Heart left ventricle (tissue), 13 donors: ENCODE data around the gene CDH13.

ENCODE experiments used
- CTCF ChIP-seq, 12 donors: fragments of 200-600 bp; sonication (generic) in 4 of 12; IDR thresholded peaks; one replicate each; pipeline versions ENCODE4 v1.5.0 to v1.8.0; 2018 to 2022; ENCODE audit warnings: antibody characterized with exemption in 12 of 12, mild to moderate bottlenecking in 5 of 12
- POLR2A ChIP-seq, 2 donors: fragments of 450-650 bp; IDR thresholded peaks; one replicate each; pipeline ENCODE4 v1.6.1; 2017; ENCODE audit warnings: antibody characterized with exemption in 2 of 2, mild to moderate bottlenecking in 2 of 2, moderate library complexity in 2 of 2
- donor health status: ischemic (EF 13 %, LVEDD 7.1; RV severe dilation, severe dysfunction).
- donor health status: DM: no; HTN: yes; CAD: no.
- donor health status: DM: no; HTN: no; CAD: no.
- donor health status: ischemic (EF 25% LVEDD 6.9; RV normal size, moderate dysfunction).
- donor health status: ischemic (EF 25% LVEDD 5.7; RV mildly dilated, moderate dysfunction).
- donor health status: ischemic (EF 35%, LVEDD 5.7; RV mildly dilated, moderate dysfunction).
- donor health status: nonischemic (EF 11% LVEDD 7.7; RV severe dilation, severe dysfunction).
- donor health status: DM: yes; HTN: yes; CAD: no.
- donor health status: PGD.
- donor health status: ischemic (EF 29% LVEDD 5.4; RV normal size, mild dysfunction).
- donor health status: nonischemic (EF 23%, LVEDD 6.1; RV moderate dilation, normal function).

- TF ChIP-seq CTCF (IDR thresholded peaks at IDR 0.05) (no peak), POLR2A (IDR thresholded peaks at IDR 0.05) (no peak)
Observed at GRCh38 chr16:82639263-82639662, 12.5 kb downstream of the CDH13 start.
